Endothelial cell of umbilical vein (primary cell): Measurements from ENCODE around the gene COMT.

ENCODE experiments used
- CTCF ChIP-seq, 2 donors: IDR thresholded peaks; 1 replicate in 1 of 2; 2 replicates in 1 of 2; pipeline ENCODE4 v1.5.1; 2011; ENCODE audit warnings: low read length in 2 of 2, mild to moderate bottlenecking in 2 of 2, moderate library complexity in 2 of 2, control low read depth in 1 of 2, inconsistent platforms in 1 of 2, low read depth in 1 of 2; ENCODE audit not compliant: insufficient read depth in 1 of 2; ENCODE audit errors: extremely low read depth in 1 of 2
- EZH2 ChIP-seq: IDR thresholded peaks from 2 replicates; pipeline ENCODE4 v1.6.1; 2012; ENCODE audit warnings: borderline replicate concordance, low read depth, mild to moderate bottlenecking, moderate library complexity, low read length, inconsistent platforms; ENCODE audit not compliant: severe bottlenecking
- FOS ChIP-seq: IDR thresholded peaks from 2 replicates; pipeline ENCODE4 v1.6.1; 2011; ENCODE audit warnings: mild to moderate bottlenecking, low read length, moderate library complexity, borderline replicate concordance; ENCODE audit not compliant: insufficient read depth
- GATA2 ChIP-seq: IDR thresholded peaks from 2 replicates; pipeline ENCODE4 v1.7.0; 2011; ENCODE audit warnings: low read depth, mild to moderate bottlenecking, moderate library complexity, mixed read lengths, low read length; ENCODE audit not compliant: insufficient read length, insufficient read depth
- JUN ChIP-seq: IDR thresholded peaks from 2 replicates; pipeline ENCODE4 v1.6.1; 2011; ENCODE audit warnings: borderline replicate concordance, low read depth; ENCODE audit not compliant: insufficient read length, insufficient read depth
- MAX ChIP-seq: IDR thresholded peaks from 2 replicates; pipeline ENCODE4 v1.6.1; 2011; ENCODE audit not compliant: insufficient read depth, insufficient read length
- POLR2A ChIP-seq: IDR thresholded peaks from 2 replicates; pipeline ENCODE4 v1.6.1; 2012; ENCODE audit warnings: low read depth, mild to moderate bottlenecking, control low read depth, low read length
- POLR2AphosphoS5 ChIP-seq: IDR thresholded peaks from 2 replicates; pipeline ENCODE4 v1.6.1; 2012; ENCODE audit warnings: low read depth, mild to moderate bottlenecking, control low read depth, low read length, moderate library complexity; ENCODE audit not compliant: insufficient read depth

GRCh38 chr22:19993926-19994325, 52.4 kb downstream of the COMT start:
- no peak for TF ChIP-seq EZH2
- no peak for TF ChIP-seq JUN
- TF ChIP-seq CTCF (IDR thresholded peaks at IDR 0.05; ENCODE audit: extremely low read depth in 1 of 2, insufficient read depth in 1 of 2, low read depth in 1 of 2, low read length in 2 of 2), result no peak
- TF ChIP-seq POLR2A, result no peak
- TF ChIP-seq POLR2AphosphoS5, result no peak
- no peak for TF ChIP-seq MAX
- no peak for TF ChIP-seq GATA2
- no peak for TF ChIP-seq FOS
